OCI-LY1 (cell line): ENCODE measurements around the gene LSP1.

Experiments
- CTCF ChIP-seq: fragments of 200-600 bp; sonication (generic), shearing (Covaris generic); IDR thresholded peaks from 2 replicates; pipeline ENCODE4 v1.5.1; 2017; ENCODE audit warnings: mild to moderate bottlenecking, antibody characterized with exemption, low read length, moderate library complexity, mixed read lengths
- EZH2 ChIP-seq: fragments of 200-600 bp; sonication (generic), shearing (Covaris generic); IDR thresholded peaks from 2 replicates; pipeline ENCODE4 v1.8.0; 2017; ENCODE audit warnings: borderline replicate concordance, mixed run types, mild to moderate bottlenecking, antibody characterized with exemption, low read length, moderate library complexity, mixed read lengths

GRCh38 chr11:1932105-1932480 is 79.2 kb downstream of the LSP1 start:
- TF ChIP-seq EZH2 (no peak), CTCF (no peak)
